H1 (cell line): ENCODE measurements around the gene REG4. TPM values are rescaled to one million over a fixed set of nuclear protein-coding genes. Genes with fewer than 3 reads are reported as not detected.

Source experiments
- CTCF ChIA-PET: fragments of 300-600 bp; sonication (Branson Sonifier 250); formaldehyde crosslinking; loops from one replicate; lab custom pipeline; 2021; ENCODE audit not compliant: partially characterized antibody; lab: Charles Lee
- POLR2A ChIA-PET: fragments of 300-600 bp; sonication (Branson Sonifier 250); formaldehyde crosslinking; loops from one replicate; lab custom pipeline; 2021; ENCODE audit warnings: inconsistent platforms; ENCODE audit not compliant: partially characterized antibody; lab: Charles Lee
- DNase-seq, 2 experiments: peaks; one replicate each; pipeline versions ENCODE4 v3.0.0 to v3.0.0-alpha.2; 2010 to 2022; ENCODE audit warnings: low spot score in 2 of 2, low read depth in 1 of 2, mixed read lengths in 1 of 2
- FAIRE-seq: peaks from 2 replicates; lab custom pipeline; 2011; peaks lifted over from hg19 to GRCh38; lab: Jason Lieb, UNC
- H2AFZ ChIP-seq: 2 replicates; pipeline ENCODE4 v1.8.1; 2012; ENCODE audit warnings: low read length, inconsistent platforms
- H2AK5ac ChIP-seq: 2 replicates; pipeline ENCODE4 v1.6.1; 2013; ENCODE audit warnings: low read depth, low read length
- H2BK120ac ChIP-seq: replicated peaks from 2 replicates; pipeline ENCODE3; 2013; ENCODE audit warnings: low read depth, low read length, inconsistent platforms
- H2BK12ac ChIP-seq: 2 replicates; pipeline ENCODE4 v1.6.1; 2013; ENCODE audit warnings: low read depth, low read length
- H2BK15ac ChIP-seq: 2 replicates; pipeline ENCODE4 v1.6.1; 2013; ENCODE audit warnings: low read length
- H2BK20ac ChIP-seq: 2 replicates; pipeline ENCODE4 v1.6.1; 2013; ENCODE audit warnings: low read length
- H2BK5ac ChIP-seq: 2 replicates; pipeline ENCODE4 v1.6.1; 2013; ENCODE audit warnings: low read depth, low read length
- H3K14ac ChIP-seq: 2 replicates; pipeline ENCODE4 v1.6.1; 2013; ENCODE audit warnings: inconsistent platforms; ENCODE audit not compliant: insufficient read length
- H3K18ac ChIP-seq: 2 replicates; pipeline ENCODE4 v1.6.1; 2013; ENCODE audit warnings: low read length; ENCODE audit errors: extremely low read depth
- H3K23ac ChIP-seq: 2 replicates; pipeline ENCODE4 v1.6.1; 2013; ENCODE audit warnings: inconsistent platforms; ENCODE audit not compliant: insufficient read length
- H3K23me2 ChIP-seq: 2 replicates; pipeline ENCODE4 v1.6.1; 2013; ENCODE audit warnings: low read depth, low read length
- H3K27ac ChIP-seq: 2 replicates; pipeline ENCODE4 v1.6.1; 2011; ENCODE audit warnings: low read depth, low read length, inconsistent platforms
- H3K27me3 ChIP-seq, 4 experiments: replicated peaks in 1 of 4; 1 replicate in 1 of 4; 2 replicates in 3 of 4; pipeline versions ENCODE4 v1.6.1 to v1.8.1; 2011 to 2013; ENCODE audit warnings: low read length in 3 of 4, mild to moderate bottlenecking in 3 of 4, inconsistent platforms in 2 of 4, mixed read lengths in 2 of 4, moderate library complexity in 1 of 4; ENCODE audit not compliant: control insufficient read depth in 3 of 4, insufficient read depth in 3 of 4; ENCODE audit errors: extremely low read depth in 1 of 4
- H3K36me3 ChIP-seq, 4 experiments: 2 replicates each; pipeline versions ENCODE4 v1.6.1 to v1.8.1; 2011 to 2013; ENCODE audit warnings: mild to moderate bottlenecking in 4 of 4, low read length in 3 of 4, moderate library complexity in 2 of 4, control low read depth in 1 of 4, inconsistent platforms in 1 of 4; ENCODE audit not compliant: insufficient read depth in 4 of 4, control insufficient read depth in 2 of 4
- H3K4ac ChIP-seq: replicated peaks from 2 replicates; pipeline ENCODE3; 2013; ENCODE audit warnings: low read length, low read depth, mixed read lengths, inconsistent platforms; ENCODE audit not compliant: insufficient read length
- H3K4me1 ChIP-seq, 4 experiments: replicated peaks in 1 of 4; 1 replicate in 1 of 4; 2 replicates in 3 of 4; pipeline versions ENCODE4 v1.6.1 to v1.8.1; 2011 to 2013; ENCODE audit warnings: low read length in 3 of 4, inconsistent platforms in 2 of 4, mixed read lengths in 1 of 4; ENCODE audit not compliant: insufficient read depth in 4 of 4, control insufficient read depth in 3 of 4
- H3K4me2 ChIP-seq, 2 experiments: 2 replicates each; pipeline versions ENCODE4 v1.6.1 to v1.8.1; 2011 to 2013; ENCODE audit warnings: low read depth in 2 of 2, low read length in 2 of 2, control low read depth in 1 of 2, inconsistent platforms in 1 of 2, mild to moderate bottlenecking in 1 of 2; ENCODE audit not compliant: insufficient read depth in 1 of 2
- H3K4me3 ChIP-seq, 4 experiments: fragments of 200-600, 300-600 bp in 1 of 4; sonication (generic), shearing (Covaris generic), sonication (Bioruptor Twin) in 1 of 4; 2 replicates each; pipeline versions ENCODE4 v1.5.1 to v1.8.1; 2011 to 2016; ENCODE audit warnings: low read length in 4 of 4, low read depth in 3 of 4, control low read depth in 2 of 4, inconsistent platforms in 2 of 4, mild to moderate bottlenecking in 2 of 4, mixed read lengths in 1 of 4, moderate library complexity in 1 of 4; ENCODE audit not compliant: insufficient read depth in 2 of 4; ENCODE audit errors: extremely low read depth in 1 of 4
- H3K56ac ChIP-seq: replicated peaks from 2 replicates; pipeline ENCODE3; 2013; ENCODE audit warnings: low read depth, mild to moderate bottlenecking, mixed read lengths, low read length, inconsistent platforms; ENCODE audit not compliant: insufficient read length
- H3K79me1 ChIP-seq: 2 replicates; pipeline ENCODE4 v1.6.1; 2013; ENCODE audit warnings: low read depth, low read length, control low read depth
- H3K79me2 ChIP-seq, 2 experiments: 2 replicates each; pipeline versions ENCODE4 v1.6.1 to v1.8.1; 2012 to 2013; ENCODE audit warnings: low read length in 2 of 2, mild to moderate bottlenecking in 2 of 2, inconsistent platforms in 1 of 2; ENCODE audit not compliant: insufficient read depth in 2 of 2, control insufficient read depth in 1 of 2
- H3K9ac ChIP-seq, 4 experiments: replicated peaks in 1 of 4; 1 replicate in 1 of 4; 2 replicates in 3 of 4; pipeline versions ENCODE4 v1.6.1 to v1.8.1; 2011 to 2013; ENCODE audit warnings: low read depth in 3 of 4, low read length in 3 of 4, control low read depth in 2 of 4, mild to moderate bottlenecking in 2 of 4, moderate library complexity in 2 of 4, inconsistent platforms in 1 of 4; ENCODE audit errors: extremely low read depth in 1 of 4
- H3K9me3 ChIP-seq, 2 experiments: 2 replicates each; pipeline versions ENCODE4 v1.6.1 to v1.8.1; 2012 to 2013; ENCODE audit warnings: mild to moderate bottlenecking in 2 of 2, moderate library complexity in 2 of 2, control low read depth in 1 of 2, inconsistent platforms in 1 of 2, low read depth in 1 of 2, low read length in 1 of 2, mixed read lengths in 1 of 2; ENCODE audit not compliant: insufficient read depth in 2 of 2
- H4K20me1 ChIP-seq, 2 experiments: replicated peaks in 1 of 2; 2 replicates each; pipeline versions ENCODE3 to v1.8.1; 2011 to 2013; ENCODE audit warnings: inconsistent platforms in 2 of 2, low read length in 2 of 2, mild to moderate bottlenecking in 1 of 2; ENCODE audit not compliant: insufficient read depth in 2 of 2, control insufficient read depth in 1 of 2
- H4K5ac ChIP-seq: 2 replicates; pipeline ENCODE4 v1.6.1; 2013; ENCODE audit warnings: low read length, low read depth, mixed read lengths, inconsistent platforms; ENCODE audit not compliant: insufficient read length
- H4K8ac ChIP-seq: 2 replicates; pipeline ENCODE4 v1.8.0; 2013; ENCODE audit warnings: mild to moderate bottlenecking, moderate library complexity, low read length, inconsistent platforms; ENCODE audit not compliant: insufficient read depth; ENCODE audit errors: extremely low read depth
- H4K91ac ChIP-seq: replicated peaks from 2 replicates; pipeline ENCODE3; 2013; ENCODE audit warnings: low read length, mixed read lengths, inconsistent platforms; ENCODE audit not compliant: insufficient read length
- CHD2 ChIP-seq: IDR thresholded peaks from 2 replicates; pipeline ENCODE4 v1.6.1; 2012; ENCODE audit warnings: low read length, improper control_type of control experiment
- EZH2 ChIP-seq: fragments of 200-600 bp; sonication (generic); IDR thresholded peaks from 2 replicates; pipeline ENCODE4 v1.7.1; 2012; ENCODE audit warnings: low read depth, mild to moderate bottlenecking, moderate library complexity, low read length, inconsistent platforms; ENCODE audit not compliant: severe bottlenecking
- JUN ChIP-seq: IDR thresholded peaks from 2 replicates; pipeline ENCODE4 v1.6.1; 2011; ENCODE audit warnings: low read depth, mild to moderate bottlenecking, improper control_type of control experiment, low read length
- KDM5A ChIP-seq: fragments of 200-600 bp; IDR thresholded peaks from 2 replicates; pipeline ENCODE4 v1.7.1; 2012; ENCODE audit warnings: mild to moderate bottlenecking, low read length, inconsistent platforms, mixed read lengths
- RAD21 ChIP-seq, 2 experiments: IDR thresholded peaks in 1 of 2; conservative IDR thresholded peaks in 1 of 2; 2 replicates each; pipeline ENCODE4 v1.6.1; 2011; ENCODE audit warnings: low read depth in 2 of 2, low read length in 2 of 2, improper control_type of control experiment in 1 of 2, inconsistent platforms in 1 of 2, mild to moderate bottlenecking in 1 of 2, moderate library complexity in 1 of 2
- SP4 ChIP-seq: IDR thresholded peaks from 2 replicates; pipeline ENCODE4 v1.6.1; 2012; ENCODE audit warnings: low read length, inconsistent platforms
- TBP ChIP-seq: IDR thresholded peaks from 2 replicates; pipeline ENCODE4 v1.6.1; 2011; ENCODE audit warnings: low read depth, low read length, improper control_type of control experiment
- WGBS, 2 experiments: shearing (Covaris generic) in 1 of 2; methylation state at CpG; one replicate each; pipeline versions ENCODE4 v1.1.6 to v1.1.7; 2013 to 2015; ENCODE audit warnings: low lambda C conversion rate in 2 of 2, mixed read lengths in 2 of 2, inconsistent platforms in 1 of 2, low coverage in 1 of 2, missing lambda C conversion rate in 1 of 2; ENCODE audit not compliant: insufficient replicate concordance in 2 of 2, insufficient coverage in 1 of 2, insufficient read length in 1 of 2; ENCODE audit errors: extremely low coverage in 1 of 2, missing lambda C conversion rate in 1 of 2; 5-methylcytosine and 5-hydroxymethylcytosine counted together
- polyA plus RNA-seq, 7 experiments: library from polyadenylated mRNA; depleted of rRNA in 3 of 7; stranded (reverse) in 5 of 7; unstranded in 2 of 7; fragments of >200 nt in 5 of 7; fragments of 200-250 nt in 2 of 7; gene quantifications; 1 replicate in 5 of 7; 2 replicates in 1 of 7; 4 replicates in 1 of 7; pipeline versions ENCODE4 v1.2.1 to v1.2.3, GENCODE V29; 2011 to 2013; ENCODE audit warnings: missing spikeins in 2 of 7, mixed read lengths in 2 of 7
- total RNA-seq: library from RNA; stranded (reverse); fragmentation: NEBNext Ultra II Directional; extraction: Animal tissue kit (Norgen Biotek cat#: 25700); gene quantifications from 2 replicates; pipeline ENCODE4 v1.2.1, GENCODE V29; 2021

REG4 gene
- total and polyA plus RNA-seq, 2 of the 8 experiments (the other 6 are each of a cell fraction or from before 2014, with no cell fraction given), result not detected

- Histone ChIP-seq H3K27me3 (peaks cover 0 to 3% (median 1%) of the 10 kb centered on the region in 4 experiments; a peak in 2 of 7 replicates), H3K9ac (no peak within 1 kb of the TSS), H4K8ac (no peak within 1 kb of the TSS), H3K23ac (no peak within 1 kb of the TSS), H3K18ac (no peak within 1 kb of the TSS), H3K4me3 (no peak within 1 kb of the TSS), H4K5ac (no peak within 1 kb of the TSS), H3K4ac (no peak within 1 kb of the TSS), H4K91ac (no peak within 1 kb of the TSS), H3K79me2 (no peaks in the 10 kb centered on the region), H2BK5ac (no peak within 1 kb of the TSS), H3K79me1 (no peaks in the 10 kb centered on the region), H2AK5ac (no peak within 1 kb of the TSS), H3K23me2 (no peaks in the 10 kb centered on the region; the same call in 1 of the 2 replicates), H2BK12ac (no peak within 1 kb of the TSS), H2BK15ac (no peak within 1 kb of the TSS), H3K36me3 (no peaks in the 10 kb centered on the region), H2BK120ac (no peak within 1 kb of the TSS), H3K14ac (no peak within 1 kb of the TSS), H2BK20ac (no peak within 1 kb of the TSS), H3K4me2 (no peak within 1 kb of the TSS), H3K27ac (no peak within 1 kb of the TSS), H2AFZ (no peak within 1 kb of the TSS), H4K20me1 (no peaks in the 10 kb centered on the region), H3K9me3 (no peaks in the 10 kb centered on the region), H3K4me1 (0 out of 7 replicates have a peak, but pooled peaks cover 0 to 5% (median 0%) of the 10 kb centered on the region in 4 experiments), H3K56ac (no peak within 1 kb of the TSS)
- DNase-seq, result no peak
- POLR2A ChIA-PET, result interaction anchor here (2.2 to 3.1 kb wide), 2 partner anchors 23 to 55 kb away, joined by 8 to 11 read pairs; no protein-coding TSS in a partner anchor
- WGBS, 2 experiments, result 82% methylated on average over 8 of the region's 8 CpGs; no CpG with 5 or more reads in 1 of the 2 experiments
- no peak for TF ChIP-seq EZH2
- TF ChIP-seq CHD2, result no peak
- no peak for TF ChIP-seq KDM5A
- TF ChIP-seq RAD21 (IDR thresholded peaks at IDR 0.05 in 1 of 2, conservative IDR thresholded peaks at IDR 0.05 in 1 of 2; ENCODE audit: low read depth in 2 of 2, low read length in 2 of 2), result no peak
- no peak for TF ChIP-seq SP4
- no peak for TF ChIP-seq TBP
- TF ChIP-seq JUN, result no peak
- CTCF ChIA-PET, result interaction anchor here (1.1 to 5.3 kb wide), 3 partner anchors 20 to 837 kb away, joined by 3 to 46 read pairs (median 3); no protein-coding TSS in a partner anchor
- no peak for FAIRE-seq
These were observed 42.5 kb downstream of the REG4 start, which contains the start of gene HMGCS2 for GRCh38 chr1:119768778-119769177. Gene HMGCS2, minus strand, starts transcription at chr1:119768905. Its CDS starts 61 bp downstream, at chr1:119768844.
